ENCODE data around the gene ARAP3.

Gene ARAP3

DNA sequence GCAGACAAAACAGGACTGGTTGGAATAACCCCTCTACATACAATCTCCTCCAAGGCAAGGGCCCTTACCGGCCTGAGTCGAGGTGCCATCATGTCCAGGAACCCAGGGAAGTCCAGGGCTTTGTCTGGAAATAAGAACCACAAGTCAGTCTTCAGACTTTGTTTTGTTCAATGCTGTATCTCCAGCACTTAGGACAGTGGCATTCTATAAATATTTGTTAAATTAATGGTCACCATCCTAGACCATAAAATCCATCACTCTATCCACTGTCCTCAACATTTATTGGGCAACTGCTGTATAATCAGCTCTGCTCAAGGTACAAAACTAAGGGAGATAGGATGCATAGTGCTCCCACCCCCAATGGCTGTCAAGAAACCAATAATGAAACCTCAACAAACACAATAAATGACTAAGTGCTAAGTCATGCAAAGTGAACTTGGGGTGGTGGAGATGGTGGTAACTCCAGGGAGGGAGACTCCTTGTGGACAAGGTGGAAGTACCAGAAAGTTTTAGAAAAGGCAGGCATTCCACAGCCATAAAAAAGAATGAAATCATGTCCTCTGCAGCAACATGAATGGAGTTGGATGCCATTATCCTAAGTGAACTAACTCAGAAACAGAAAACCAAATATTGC, 40.3 kb downstream of the ARAP3 start:
- no peak for DNase-seq (ENCODE audit: low read depth in 1 of 2, low spot score in 1 of 2)

DNA sequence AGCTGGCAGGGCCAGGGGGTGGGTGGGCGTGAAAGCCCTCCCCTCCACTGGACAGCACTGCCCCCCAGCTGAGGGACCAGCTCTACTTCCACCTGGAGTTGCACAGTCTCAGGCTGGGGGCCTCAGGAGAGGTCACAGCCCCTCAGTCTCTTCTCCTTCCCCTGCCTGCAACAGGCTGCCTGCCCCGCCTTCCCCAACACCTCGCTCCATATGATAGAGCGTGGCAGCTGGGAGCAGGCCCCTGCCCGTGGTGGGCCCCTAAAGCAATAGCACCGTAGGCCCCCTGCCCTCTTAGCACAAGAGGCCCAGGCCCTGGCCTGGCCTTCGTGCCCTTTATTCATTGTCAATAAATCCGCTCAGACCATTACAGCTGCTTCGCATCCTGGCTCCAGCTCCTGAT, 41.3 kb downstream of the ARAP3 start:
- DNase-seq (ENCODE audit: low read depth in 1 of 2, low spot score in 1 of 2) = no peak

DNA sequence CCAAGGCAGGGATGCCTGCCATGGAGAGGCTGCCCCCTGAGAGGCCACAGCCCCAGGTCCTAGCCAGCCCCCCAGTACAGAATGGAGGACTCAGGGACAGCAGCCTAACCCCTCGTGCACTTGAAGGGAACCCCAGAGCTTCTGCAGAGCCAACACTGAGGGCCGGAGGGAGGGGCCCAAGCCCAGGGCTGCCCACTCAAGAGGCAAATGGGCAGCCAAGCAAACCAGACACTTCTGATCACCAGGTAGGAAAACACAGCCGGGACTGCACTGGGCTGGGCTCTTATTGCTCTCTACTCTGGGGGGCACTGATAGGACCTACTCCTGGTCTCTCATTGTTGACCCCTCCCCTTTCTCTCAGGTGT, 42.0 kb downstream of the ARAP3 start:
- DNase-seq (ENCODE audit: low read depth in 1 of 2, low spot score in 1 of 2) = no peak

DNA sequence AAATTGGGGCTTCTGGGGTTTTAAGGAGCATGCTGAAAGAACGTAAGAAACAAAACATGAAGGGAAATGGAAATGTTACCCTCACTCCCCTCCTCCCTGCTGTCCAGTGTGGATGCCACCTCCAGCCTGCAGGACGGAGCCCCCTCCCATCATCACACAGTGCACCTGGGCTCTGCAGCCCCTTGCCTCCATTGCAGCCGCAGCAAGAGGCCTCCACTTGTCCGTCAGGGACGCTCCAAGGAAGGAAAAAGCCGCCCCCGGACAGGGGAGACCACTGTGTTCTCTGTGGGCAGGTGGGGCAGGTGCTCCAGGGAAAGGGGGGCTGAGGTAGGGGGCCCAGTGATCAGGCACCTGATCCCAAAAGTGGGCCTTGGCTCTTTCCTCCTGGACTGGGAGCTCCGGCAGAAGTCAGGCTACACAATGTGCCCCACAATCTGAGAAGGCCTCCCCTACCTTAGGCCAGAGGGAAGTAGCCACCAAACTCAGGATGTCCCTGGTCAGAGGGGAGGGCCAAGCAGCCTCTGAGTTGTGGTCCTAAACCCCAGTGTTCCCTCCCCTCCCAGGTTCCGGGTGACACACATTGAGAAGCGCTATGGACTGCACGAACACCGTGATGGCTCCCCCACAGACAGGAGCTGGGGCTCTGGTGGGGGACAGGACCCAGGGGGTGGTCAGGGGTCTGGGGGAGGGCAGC, 42.5 kb downstream of the ARAP3 start:
- DNase-seq (ENCODE audit: low read depth in 1 of 2, low spot score in 1 of 2) = no peak

DNA sequence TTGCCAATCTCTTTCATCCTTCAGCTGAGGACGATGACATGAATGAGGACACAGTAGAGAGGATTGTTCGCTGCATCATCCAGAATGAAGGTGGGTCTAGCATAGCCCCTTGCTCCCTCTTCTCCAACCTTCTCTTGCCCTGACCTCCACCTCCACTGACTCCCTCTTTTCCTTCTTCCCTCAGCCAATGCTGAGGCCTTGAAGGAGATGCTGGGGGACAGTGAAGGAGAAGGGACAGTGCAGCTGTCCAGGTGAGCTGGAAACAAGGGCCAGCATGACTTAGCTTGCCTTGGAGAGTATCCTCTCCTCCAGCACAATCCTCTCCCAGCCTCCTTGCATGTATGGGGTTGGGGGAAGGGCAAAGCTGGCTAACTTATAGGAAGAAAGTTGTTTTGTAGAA, 43.3 kb downstream of the ARAP3 start:
- DNase-seq (ENCODE audit: low read depth in 1 of 2, low spot score in 1 of 2) = no peak

DNA sequence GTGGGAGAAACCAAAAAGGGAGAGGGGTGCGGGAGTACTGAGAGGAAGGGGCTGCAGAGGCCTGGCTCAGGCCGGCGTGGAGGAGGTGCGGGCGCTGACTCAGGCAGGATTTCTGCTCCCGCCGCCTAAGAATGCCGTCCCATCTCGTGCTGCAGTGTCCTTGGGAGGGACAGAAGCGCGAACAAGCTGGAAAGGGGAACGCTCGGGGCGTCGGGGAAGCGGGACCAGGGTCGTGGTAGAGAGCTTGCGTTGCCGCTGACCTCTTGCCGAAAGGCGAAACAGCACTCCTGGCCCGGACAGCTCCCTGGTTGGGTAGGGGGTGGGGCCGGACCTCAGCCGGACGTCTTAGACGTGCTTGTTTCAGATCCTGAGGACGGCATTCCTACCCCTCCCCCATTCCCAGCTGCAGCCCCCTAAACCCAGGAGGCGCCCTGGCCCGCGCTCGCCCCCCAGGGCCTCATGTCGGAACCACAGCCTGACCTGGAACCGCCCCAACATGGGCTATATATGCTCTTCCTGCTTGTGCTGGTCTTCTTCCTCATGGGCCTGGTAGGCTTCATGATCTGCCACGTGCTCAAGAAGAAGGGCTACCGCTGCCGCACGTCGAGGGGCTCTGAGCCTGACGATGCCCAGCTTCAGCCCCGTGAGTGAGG, 44.1 kb downstream of the ARAP3 start:
- peak; percentile 29 to 42 for DNase-seq (ENCODE audit: low read depth in 1 of 2, low spot score in 1 of 2)

DNA sequence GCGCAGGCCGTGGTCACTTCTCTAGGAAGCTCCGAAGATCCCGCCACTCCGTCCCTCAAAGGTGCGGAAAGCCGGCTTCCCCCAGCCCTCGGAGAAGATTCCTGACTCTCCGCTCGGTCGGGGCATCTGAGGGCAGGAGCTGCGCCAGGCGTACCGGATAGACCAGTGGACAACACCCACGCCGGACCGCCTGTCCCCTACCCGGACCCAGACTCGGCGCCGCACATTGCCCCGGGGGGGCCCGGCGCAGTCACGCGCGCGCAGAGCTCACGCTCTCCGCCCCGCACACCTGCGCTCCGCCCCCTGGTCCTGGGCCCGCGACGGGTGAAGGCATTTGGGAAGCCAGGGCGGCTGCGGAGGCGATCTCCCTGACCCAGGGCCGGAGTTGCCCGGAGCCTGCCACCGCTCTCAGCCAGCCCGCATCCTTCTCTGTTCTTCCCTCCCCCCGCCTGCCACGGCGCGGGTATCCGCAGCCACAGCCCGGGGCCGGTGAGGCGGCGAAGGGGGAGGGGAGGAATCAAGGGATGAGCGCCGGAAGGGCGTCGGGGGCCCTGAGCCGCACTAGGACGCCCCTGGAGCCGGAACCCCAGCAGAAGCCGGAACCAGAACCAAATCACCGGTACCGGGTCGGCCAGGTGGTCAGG, 44.8 kb downstream of the ARAP3 start:
- peak; percentile 18 to 49 for DNase-seq (ENCODE audit: low read depth in 1 of 2, low spot score in 1 of 2)

DNA sequence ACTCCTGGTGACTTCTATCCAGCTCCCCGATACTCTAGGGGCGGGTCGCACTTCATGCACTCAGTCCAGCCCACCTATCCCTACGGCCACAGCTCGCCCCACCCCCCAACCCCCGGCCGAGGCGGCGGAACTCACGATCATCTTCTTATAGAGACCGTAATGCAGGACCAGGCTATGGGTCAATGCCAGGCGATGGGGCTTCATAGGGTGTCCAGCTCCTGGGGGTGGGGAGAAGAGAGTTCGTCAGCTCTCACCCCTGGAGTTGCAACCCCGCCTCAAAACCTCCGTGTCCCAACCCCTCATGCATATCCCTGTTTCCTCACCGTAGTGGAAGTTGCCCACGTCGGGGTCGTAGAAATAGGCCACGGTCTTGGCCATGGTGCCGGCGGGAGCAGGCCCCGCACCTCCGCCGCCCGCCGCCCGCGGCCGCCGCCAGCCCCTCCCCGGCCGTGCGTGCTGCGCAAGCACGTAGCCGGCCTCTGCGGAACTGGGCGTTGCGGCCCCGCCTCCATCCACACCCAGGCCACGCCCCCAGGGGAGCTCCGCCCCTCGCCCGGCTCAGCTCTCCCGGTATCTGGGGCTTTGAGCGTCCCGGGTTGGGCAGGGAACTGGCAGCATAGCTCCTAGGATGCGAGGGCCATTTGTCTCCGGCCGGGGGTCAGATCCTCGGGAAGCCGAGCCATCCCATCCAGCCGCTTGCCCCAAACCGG, 45.5 kb downstream of the ARAP3 start, which contains the start of the genes HDAC3 and RELL2:
Gene HDAC3, minus strand, starts transcription at position 437 of the 710 bp plus-strand sequence. Its CDS starts 59 bp downstream, at position 378.
Gene RELL2, plus strand, starts transcription at position 585 of the 710 bp plus-strand sequence. CDS start 1,229 bp downstream, outside the sequence.
- DNase-seq (ENCODE audit: low read depth in 1 of 2, low spot score in 1 of 2) = peak; percentile 88 to 91

DNA sequence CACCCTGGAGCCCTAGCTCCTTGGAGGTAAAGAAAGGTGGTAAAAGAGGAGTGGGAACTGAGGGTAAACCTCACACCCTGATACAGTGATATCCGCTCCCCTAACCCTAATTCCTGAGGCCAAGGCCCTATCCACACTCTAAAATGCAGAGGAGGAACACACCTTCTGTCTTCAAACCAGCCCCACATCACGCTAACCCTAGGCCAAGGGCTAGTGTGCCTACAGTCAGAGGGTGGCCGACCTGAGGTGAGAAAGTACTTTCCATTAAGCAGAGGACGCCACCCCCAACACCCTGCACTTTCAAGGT, 46.0 kb downstream of the ARAP3 start:
- no peak for DNase-seq (ENCODE audit: low read depth in 1 of 2, low spot score in 1 of 2)

DNA sequence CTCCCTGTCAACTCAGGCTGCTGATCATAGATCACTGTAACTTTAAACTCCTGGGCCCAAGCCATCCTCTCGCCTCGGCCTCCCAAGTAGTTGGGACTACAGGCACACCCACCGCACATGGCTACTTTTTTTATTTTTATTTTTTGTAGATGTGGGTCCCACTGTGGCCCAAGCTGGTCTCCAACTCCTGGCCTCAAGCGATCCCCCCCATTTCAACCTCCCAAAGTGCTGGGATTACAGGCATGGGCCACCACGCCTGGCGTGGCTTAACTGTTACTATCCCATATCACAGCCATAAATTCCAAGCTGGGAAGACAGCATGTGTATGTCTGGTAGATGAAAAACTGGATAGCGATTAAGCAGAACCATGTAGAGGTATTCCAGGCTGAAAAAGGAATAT, 46.4 kb downstream of the ARAP3 start:
- no peak for DNase-seq (ENCODE audit: low read depth in 1 of 2, low spot score in 1 of 2)

DNA sequence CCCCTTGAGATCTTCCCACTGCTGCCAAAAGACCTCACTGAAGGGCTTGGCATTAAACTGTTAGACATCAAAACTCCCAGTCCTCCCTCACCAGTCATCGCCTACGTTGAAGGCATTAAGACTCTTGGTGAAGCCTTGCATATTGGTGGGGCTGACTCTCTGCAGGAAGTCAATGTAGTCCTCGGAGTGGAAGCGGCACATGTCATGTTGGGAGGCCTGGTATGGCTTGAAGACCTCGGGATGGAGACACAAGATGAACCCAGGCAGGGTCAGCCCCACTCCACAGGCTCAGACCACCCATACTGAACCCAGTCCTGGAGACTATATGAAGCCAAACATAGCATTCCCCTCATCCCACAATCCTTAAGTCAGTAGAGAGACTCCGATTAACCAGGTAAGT, 47.3 kb downstream of the ARAP3 start:
- DNase-seq (ENCODE audit: low read depth in 1 of 2, low spot score in 1 of 2) = no peak

DNA sequence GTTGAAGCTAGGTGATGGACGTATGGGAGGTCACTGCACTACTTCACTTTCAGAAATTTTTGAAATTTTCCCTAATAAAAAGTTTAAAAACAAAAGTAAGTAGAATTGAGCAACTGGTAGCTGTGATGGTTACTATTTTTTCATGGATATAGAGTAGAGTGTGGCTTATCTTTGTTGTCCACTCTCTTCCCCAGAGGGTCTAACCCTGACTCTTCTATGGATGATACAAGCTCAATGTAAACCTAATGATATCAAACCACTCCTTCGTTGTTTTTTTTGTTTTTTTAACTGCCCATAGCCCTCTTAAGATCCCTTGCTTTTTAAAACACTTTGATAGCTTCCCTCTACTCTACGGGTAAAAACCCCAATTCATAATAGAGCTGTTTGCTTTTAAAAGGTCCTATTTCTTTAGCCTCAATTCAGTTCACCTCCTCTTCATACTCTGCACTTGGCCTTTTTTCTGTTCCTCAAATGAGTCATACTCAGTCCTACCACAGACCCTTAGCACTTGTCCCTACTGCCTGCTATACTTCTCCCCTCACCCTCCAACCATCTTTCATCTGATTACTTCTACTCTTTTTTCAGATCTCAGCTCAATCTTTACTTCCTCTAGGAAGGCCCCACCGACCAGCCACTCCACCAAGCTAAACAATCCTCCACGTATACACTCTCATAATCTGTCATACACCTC, 48.0 kb downstream of the ARAP3 start:
- DNase-seq (ENCODE audit: low read depth in 1 of 2, low spot score in 1 of 2) = no peak

DNA sequence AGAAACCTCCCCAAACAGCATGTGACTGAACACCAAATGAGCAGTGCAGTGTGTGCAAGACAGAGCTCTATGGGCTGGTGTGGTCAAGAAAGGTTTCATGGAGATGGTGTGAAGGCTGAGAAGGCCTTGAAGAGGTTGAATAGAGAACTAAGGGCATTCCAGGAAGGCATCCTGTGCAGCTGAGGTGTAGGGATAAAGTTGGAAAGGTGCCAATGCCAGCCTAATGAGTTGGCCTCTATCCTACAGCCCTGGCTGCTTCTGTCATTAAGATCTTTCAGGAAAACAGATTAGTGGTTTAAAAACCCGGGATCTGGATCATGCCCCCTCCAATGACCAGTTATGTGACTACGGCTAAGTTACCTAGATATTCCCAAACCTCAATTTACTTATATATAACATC, 49.4 kb downstream of the ARAP3 start:
- no peak for DNase-seq (ENCODE audit: low read depth in 1 of 2, low spot score in 1 of 2)

DNA sequence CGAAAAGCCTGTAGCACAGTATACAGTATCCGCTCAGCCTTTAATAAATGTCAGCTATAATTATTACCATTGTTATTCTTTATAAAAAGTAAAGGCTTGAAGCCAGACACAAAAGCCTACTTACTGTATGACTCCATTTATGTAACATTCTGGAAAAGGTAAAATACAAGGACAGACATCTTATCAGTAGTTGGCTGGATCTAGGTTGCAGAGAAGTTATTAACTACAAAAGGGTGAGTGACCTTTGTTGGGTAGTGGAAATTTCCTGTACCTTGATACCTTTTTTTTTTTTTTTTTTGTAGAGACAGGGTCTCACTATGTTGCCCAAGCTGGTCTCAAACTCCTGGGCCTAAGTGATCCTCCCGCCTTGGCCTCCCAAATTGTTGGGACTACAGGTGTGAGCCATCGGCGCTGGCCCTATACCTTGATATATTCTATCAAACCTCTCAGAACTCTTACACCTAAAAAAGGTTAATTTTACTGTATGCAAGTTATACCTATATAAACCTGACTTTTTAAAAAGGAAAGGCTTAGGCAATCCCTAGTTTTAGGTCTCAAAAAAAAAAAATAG, 51.4 kb downstream of the ARAP3 start:
- no peak for DNase-seq (ENCODE audit: low read depth in 1 of 2, low spot score in 1 of 2)

DNA sequence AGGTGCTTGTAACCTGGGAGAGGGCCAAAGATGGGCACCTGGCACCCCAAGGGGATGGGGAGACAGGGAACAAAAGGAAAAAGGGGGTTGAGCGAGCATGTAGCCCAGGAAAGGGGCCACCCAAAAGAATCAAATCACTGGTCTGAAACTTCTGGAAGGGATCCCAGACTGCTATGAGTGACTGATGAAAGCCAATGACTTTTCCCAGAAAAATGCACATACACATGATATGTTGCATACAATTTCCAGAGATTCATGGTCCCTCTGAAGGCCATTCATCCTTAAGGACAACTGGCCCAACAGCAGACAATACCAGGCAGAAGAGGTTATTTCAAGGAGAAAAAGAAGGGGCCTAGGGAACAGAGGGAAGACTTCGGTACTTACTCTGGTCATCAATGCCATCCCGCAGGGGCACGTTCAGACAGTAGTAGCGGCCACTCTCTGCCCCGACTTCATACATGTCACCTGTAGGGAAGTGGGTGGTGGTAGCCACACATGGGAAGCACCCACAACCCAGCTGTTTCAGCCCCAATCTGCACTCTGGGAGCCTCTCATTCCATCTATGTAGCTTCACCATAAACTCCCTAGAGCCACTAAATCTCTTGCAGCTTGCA, 53.7 kb downstream of the ARAP3 start:
- no peak for DNase-seq (ENCODE audit: low read depth in 1 of 2, low spot score in 1 of 2)

DNA sequence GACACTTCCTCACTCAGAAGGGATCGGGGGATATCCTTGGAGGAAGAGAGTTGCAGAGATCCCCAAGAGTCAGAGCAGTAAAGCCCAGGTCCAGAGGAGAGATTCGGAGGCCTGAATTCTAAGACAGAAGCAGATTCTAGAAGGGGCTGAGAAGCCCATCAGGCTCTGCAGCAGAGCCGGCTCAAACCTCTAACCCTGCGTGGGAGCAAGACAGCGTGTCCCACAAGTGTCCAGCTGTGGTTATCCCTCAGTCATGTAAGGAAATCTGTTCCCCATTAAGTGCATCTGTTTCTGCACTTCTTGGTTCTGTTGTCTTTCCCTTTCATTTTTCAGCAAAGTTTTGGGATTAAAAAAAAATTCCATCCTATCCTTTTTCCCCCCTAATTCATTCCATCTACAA, 58.4 kb downstream of the ARAP3 start:
- no peak for DNase-seq (ENCODE audit: low read depth in 1 of 2, low spot score in 1 of 2)

DNA sequence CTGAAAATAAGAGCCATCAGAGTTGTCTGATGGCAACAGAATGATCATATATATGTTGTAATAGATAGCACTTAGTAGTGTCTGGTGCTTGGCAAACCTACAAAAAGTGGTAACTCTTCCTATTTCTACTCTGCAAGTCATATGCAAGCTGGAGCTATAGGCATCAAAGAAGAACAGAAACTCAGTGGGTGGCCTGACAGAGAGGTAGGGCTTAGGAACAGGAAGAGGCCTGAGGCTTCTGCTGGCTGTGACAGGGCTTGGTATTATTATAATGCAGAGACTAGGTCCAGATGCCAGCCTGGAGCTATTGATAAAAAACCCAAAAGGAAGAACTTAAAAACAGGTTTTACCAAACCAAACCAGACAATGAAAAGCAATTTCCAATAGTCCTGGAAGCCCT, 58.8 kb downstream of the ARAP3 start:
- no peak for DNase-seq (ENCODE audit: low read depth in 1 of 2, low spot score in 1 of 2)

DNA sequence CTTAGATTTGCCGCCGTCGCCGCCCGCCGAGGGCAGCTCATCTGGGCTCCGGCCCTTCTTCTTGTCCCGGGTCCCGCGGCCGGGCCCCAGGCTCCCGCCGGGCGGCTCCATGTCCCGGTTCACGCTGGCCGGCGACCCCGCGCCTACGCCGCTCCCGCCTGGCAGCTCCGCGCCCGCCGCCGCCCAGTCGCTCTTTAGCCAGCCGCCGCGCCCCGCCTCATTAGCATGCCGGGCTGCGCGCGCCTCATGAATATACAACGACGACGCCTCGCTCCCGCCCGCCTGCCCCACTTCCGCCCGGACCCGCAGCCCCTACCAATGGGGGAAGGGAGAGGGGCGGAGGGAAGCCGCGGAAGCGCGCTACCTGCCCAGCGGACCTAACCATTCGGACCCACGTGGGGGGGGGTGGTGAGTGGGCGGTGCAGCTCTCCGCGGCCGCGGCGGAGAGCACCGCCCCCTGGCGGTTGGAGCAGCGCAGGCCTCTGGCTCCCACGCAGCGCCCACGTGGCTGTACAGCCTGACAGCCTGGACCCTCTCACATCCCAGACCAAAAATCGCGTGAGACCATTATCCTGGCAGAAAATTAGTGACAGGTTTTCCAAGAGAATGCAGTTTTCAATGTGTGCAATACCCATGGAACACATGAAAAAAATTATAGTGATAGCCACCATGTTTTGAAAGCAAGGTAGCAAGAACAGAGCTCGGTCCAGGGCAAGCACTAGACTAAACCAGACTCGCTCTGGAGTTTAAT, 63.1 kb downstream of the ARAP3 start, which contains the start of gene DIAPH1:
Gene DIAPH1, minus strand, starts transcription at position 197 of the 751 bp plus-strand sequence. Its CDS starts 86 bp downstream, at position 111.
- peak; percentile 95 to 98 for DNase-seq (ENCODE audit: low read depth in 1 of 2, low spot score in 1 of 2)
